T1000 (cell line): ENCODE results near the gene DDX49.
"Not testable (repeated sequence)": the region's sequence is repeated elsewhere in the genome, so short reads cannot be mapped to it uniquely, and the experiment has no call there.

ENCODE experiments used
- DNase-seq: peaks from one replicate; lab custom pipeline; 2025; ENCODE audit warnings: mixed read lengths; lab: John Stamatoyannopoulos, UW

DDX49 gene

DNA sequence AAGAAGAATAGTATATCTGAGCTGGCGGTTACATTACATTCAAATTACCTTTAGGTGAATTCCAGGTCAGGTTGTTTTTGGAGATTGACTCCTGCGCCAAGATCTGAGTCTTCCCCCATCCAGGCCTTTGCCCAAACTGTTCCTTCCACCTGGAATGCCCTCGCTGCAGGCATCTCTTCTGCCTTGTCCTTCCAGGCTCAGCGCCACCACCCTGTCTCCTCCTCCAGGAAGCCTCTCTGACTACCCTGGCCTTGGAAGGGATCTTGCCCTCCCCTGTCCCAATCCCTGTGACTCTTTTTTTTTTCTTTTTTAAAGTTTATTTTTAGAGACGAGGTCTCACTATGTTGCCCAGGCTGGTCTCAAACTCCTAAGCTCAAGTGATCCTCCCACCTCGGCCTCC is 23.2 kb downstream of the DDX49 start:
- no peak for DNase-seq

DNA sequence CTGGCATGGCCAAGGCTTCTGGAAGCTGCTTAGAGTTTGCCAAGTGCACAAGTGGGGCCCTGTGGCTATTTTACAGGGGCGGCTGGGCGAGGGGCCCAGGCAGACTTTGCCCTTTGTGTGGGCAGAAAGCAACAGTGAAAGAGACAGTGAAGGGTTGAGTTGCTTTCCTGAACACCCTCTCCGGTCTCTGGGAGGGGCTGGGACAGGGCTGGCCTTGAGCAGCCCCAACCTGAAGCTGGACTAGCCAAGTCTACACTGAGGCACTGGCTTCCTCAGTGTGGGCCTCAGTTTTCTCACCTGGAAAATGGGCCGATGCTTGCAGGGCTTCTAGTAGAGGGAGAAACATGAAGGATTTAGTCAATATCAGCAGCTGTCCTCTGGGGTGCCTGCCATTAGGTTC is 23.9 kb downstream of the DDX49 start:
- no peak for DNase-seq

DNA sequence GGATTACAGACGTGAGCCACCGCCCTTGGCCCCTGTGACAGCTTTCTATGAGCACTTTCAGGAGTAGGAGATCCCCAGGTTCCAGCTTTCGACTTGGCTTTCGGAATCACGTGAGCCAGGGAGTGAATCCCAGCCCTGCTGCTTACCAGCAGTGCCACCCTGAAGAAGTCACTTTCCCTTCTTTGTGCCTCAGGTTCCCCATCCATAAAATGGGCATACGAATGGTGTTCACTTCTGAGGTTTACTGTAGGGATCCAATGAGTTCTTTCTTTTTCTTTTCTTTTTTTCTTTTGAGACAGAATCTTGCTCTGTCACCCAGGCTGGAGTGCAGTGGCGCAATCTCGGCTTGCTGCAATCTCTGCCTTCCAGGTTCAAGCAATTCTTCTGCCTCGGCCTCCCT is 25.8 kb downstream of the DDX49 start:
- no peak for DNase-seq

DNA sequence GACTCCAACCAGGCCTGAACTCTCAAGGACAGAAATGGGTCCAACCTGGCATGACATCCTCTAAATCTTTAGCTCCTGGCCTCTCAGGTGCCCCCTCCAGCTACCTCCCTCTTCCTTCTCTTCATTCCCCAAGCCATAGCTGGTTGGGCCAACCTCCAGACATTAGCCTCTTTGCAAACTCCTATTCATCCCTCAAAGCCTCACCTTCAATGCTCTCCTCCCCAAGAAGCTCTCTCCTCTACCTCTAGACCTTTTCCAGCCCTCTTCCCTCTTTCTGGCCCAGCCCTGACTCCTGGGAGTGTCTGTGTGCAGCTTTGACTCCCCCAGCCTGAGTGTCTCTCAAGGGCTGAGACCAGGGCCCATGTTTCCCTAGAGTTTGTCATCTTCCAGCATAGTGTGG is 26.8 kb downstream of the DDX49 start:
- no peak for DNase-seq

DNA sequence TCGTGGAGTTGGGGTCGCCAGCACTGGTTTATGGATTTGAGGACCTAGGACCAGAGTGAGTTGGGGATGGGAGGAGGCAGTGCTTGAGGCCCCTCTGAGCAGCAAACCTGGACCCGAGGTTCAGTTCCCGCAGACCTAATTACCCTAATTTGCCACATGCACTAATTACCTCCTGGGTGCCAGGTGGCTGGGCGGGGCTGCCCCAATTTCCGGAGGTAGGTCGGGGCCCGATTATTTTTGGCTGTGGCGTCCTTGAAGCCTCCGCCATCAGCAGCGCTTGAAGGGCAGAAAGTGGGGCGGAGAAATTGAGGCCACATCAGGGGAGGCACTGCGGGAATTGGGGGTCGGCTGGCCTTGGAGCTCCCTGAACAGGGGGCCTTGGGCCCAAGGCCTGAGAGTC is 27.4 kb downstream of the DDX49 start:
- DNase-seq, result no peak

DNA sequence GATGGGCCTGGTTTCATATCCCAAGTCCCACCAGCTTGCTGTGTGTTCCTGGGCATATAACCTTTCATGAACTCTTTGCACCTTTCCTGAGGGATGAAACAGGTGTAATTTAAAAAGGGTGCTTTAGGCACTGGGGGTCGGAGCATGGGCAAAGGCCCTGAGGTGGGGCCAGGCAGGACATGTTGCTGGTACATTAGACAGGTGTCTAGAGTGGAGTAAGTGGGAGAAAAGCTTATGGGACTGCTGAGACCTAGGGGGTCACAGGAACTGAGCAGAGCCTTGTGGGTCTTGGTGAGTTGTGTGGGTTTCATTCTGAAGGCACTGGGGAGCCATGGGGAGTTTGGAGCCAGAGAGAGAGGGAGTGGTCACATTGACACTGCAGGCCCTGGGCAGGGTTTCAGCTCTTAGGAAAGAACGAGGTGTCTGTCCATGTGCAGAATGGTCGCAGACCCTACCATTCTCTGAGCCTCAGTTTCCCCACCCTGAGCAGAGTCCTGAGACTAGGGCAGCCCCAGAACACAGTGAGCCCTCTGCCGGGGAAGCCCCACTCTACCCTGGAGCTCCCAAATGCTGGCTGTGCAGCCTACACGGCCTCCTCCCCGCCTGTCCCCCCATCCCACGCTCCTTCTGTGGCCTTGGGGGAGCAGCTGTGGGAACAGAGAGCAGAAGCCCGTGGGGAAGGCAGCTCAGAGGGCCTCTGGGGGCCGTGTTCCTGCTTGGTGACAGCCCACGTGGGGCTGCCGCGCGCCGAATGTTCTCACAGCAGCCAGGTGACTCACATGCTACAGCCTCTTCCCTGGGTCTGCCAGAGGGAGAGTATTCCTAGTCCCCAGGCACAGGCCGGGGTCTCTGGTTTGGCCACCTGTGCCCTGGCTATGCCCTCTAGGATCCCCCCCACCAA is 28.8 kb downstream of the DDX49 start:
- DNase-seq, result no peak

DNA sequence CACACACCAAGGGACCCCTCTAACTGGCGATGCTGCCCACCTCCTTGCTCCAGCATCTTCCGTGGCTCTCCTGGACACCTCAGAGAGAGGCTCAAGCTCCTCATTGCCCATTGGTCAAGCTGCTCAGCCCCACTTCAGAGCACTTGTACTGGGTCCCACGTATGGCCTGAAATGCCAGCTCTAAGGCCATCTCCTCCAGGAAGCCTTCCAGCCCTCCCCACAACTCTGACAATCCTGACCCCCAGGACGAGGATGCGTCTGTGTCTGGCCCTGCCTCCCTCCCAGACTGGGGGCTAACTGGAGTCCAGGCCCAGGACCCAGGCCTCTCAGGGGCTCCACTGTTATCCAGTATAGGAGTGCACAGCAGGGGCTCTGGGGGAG is 29.5 kb downstream of the DDX49 start:
- DNase-seq, result no peak

DNA sequence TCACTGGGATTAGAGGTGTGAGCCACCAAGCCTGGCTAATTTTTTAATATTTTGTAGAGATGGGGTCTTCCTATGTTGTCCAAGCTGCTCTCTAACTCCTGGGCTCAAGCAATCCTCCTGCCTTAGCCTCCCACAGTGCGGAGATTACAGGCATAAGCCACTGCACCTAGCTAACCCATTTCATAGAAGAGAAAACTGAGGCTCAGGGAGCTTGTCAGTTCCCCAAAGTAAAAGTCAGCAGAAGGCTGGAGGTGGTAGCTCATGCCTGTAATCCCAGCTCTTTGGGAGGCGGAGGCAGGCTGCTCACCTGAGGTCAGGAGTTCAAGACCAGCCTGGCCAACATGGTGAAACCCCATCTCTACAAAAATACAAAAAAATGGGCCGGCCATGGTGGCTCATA is 30.3 kb downstream of the DDX49 start:
- no peak for DNase-seq

DNA sequence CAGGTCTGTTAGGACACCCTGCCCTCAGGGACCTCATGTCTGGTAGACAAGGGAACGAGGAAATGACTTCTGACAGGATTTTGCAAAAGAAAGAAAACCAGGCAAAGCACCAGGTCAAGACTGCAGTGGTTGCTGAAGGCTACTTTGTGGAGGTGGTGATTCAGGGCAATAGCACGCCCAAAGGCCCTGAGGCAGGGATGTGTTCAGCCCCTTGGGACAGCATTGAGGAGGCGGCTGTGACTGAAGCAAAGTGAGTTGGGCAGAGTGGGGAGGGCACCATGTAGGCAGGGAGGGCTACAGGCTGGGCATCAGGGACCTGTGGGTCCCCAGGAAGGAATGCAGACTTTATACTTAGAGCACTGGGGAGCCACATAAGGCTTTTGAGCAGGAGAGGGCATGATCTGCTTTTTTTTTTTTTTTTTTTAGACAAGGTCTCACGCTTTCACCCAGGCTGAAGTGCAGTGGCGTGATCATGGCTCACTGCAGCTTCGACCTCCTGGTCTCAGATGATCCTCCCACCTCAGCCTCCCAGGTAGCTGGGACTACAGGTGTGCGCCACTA is 32.3 kb downstream of the DDX49 start:
- peak; percentile 94 for DNase-seq

GRCh38 chr19:18952364-18953003 is 33.0 kb downstream of the DDX49 start:
- DNase-seq, result not testable (repeated sequence)

DNA sequence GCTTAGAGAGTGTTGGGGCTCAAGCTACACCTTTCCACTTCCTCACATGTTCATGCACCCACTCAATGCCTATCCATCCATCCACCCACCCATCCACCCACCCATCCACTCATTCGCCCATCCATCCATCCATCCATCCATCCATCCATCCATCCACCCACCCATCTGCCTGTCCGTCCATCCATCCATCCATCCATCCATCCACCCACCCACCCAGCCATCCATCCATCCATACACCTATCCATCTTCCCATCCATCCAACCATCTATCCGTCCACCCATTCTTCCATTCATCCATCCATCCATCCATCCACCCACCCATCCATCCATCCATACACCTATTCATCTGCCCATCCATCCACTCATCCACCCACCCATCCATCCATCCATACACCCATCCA is 34.6 kb downstream of the DDX49 start:
- DNase-seq, result no peak

GRCh38 chr19:18955042-18955441 is 35.5 kb downstream of the DDX49 start:
- DNase-seq, result no peak

DNA sequence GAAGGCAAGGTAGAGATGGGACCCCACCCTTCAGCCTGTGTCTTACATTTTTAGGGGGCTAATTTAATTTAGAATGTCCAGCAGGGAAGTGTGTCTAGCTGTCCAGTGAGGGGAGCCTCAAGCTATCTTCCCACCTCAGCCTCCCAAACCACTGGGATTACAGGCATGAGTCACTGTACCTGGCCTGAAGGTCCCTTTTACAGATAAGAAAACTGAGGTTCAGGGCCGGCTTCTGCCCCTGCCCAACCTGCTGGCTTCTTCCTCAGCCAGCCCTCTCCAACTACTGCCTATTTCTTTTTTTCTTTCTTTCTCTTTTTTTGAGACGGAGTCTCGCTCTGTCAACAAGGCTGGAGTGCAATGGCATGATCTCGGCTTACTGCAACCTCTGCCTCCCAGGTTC is 40.9 kb downstream of the DDX49 start:
- DNase-seq, result no peak

GRCh38 chr19:18961767-18962620 is 42.5 kb downstream of the DDX49 start:
- no peak for DNase-seq

DNA sequence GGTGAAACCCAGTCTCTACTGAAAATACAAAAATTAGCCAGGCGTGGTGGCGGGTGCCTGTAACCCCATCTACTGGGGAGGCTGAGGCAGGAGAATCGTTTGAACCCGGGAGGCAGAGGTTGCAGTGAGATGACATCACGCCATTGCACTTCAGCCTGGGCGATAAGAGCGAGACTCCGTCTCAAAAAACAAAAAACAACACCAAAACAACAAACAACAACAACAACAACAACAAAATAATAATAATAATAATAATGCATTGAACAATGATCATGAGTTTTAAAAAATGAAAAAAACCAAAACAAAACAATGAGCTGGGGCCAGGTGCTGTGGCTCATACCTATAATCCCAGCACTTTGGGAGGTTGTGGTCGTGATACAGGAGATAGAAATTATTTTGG is 44.6 kb downstream of the DDX49 start:
- no peak for DNase-seq

- no peak for DNase-seq
Observed at GRCh38 chr19:18966307-18966706, 46.8 kb downstream of the DDX49 start.

GRCh38 chr19:18967358-18968146 is 48.0 kb downstream of the DDX49 start:
- DNase-seq, result peak; percentile 40

DNA sequence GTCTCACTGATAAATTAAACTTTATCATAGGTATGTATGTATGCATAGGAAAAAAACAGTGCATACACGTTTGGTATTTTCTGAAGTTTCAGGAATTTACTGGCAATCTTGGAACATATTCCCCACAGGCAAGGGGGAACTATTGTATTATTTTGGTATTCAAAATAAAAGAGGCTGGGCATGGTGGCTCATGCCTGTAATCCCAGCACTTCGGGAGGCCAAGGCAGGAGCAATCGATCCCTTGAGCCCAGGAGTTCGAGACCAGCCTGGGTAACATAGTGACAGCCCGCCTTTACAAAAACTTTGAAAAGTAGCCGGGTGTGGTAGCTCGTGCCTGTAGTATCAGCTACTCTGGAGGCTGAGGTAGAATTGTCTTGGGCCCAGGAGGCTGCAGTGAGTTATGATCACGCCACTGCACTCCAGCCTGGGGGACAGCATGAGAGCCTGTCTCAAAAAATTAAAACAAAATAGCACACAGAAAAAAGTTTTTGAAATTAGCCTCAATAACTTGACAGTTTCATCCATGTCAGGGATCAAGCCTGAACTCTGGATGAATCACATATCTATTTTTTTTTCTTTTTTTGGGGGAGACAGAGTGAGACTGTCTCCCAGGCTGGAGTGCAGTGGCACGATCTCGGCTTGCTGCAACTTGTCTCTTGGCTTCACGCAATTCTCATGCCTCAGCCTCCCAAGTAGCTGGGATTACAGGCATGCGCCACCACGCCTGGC is 50.6 kb downstream of the DDX49 start:
- DNase-seq, result no peak

GRCh38 chr19:18972301-18972811 is 52.8 kb downstream of the DDX49 start:
- DNase-seq, result no peak

GRCh38 chr19:18972851-18973250 is 53.3 kb downstream of the DDX49 start:
- DNase-seq, result no peak

- no peak for DNase-seq
Observed at GRCh38 chr19:18975011-18975410, 55.5 kb downstream of the DDX49 start.
